ENCODE measurements around the gene PTPN21.

DNA sequence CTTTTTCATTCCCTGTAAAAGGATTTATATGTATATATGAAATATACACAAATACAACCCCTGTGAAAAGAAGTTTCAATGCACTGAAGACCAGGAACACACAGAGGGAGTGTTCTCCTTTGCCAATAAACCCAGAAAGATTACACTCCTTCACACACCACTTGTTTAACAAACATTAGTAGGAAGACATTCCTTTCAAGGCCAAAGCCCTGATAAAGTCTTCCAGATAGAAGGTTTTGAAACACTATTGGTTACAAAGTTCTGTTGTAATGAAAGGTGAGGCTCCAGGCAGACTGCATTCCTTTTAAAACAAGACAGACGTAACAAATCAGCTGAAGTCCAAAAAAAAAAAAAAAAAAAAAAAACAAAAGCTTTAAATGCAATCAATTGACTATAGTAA, 81.0 kb downstream of the PTPN21 start:
- TF ChIP-seq, protein P1, sequence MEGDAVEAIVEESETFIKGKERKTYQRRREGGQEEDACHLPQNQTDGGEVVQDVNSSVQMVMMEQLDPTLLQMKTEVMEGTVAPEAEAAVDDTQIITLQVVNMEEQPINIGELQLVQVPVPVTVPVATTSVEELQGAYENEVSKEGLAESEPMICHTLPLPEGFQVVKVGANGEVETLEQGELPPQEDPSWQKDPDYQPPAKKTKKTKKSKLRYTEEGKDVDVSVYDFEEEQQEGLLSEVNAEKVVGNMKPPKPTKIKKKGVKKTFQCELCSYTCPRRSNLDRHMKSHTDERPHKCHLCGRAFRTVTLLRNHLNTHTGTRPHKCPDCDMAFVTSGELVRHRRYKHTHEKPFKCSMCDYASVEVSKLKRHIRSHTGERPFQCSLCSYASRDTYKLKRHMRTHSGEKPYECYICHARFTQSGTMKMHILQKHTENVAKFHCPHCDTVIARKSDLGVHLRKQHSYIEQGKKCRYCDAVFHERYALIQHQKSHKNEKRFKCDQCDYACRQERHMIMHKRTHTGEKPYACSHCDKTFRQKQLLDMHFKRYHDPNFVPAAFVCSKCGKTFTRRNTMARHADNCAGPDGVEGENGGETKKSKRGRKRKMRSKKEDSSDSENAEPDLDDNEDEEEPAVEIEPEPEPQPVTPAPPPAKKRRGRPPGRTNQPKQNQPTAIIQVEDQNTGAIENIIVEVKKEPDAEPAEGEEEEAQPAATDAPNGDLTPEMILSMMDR (IDR thresholded peaks at IDR 0.05) = no peak
- TF ChIP-seq EZH2phosphoT487 (IDR thresholded peaks at IDR 0.05) = no peak

Measured in neural progenitor cell (in vitro differentiated cells).